PC-9 (cell line): ENCODE data around the gene RYR2. TPM values are rescaled to one million over a fixed set of nuclear protein-coding genes. Genes with fewer than 3 reads are reported as not detected.

Experiments used
- BruUV-seq: library from RNA; stranded (reverse); fragments of 400-500 nt; replicated peaks from 2 replicates; lab custom pipeline; 2021; lab: Mats Ljungman, UMichigan
- CTCF ChIA-PET: fragments of 300-600 bp; sonication (Branson Sonifier 250); formaldehyde crosslinking; loops from one replicate; lab custom pipeline; 2022; ENCODE audit warnings: antibody characterized with exemption; lab: Charles Lee
- POLR2A ChIA-PET: fragments of 300-600 bp; sonication (Branson Sonifier 250); formaldehyde crosslinking; loops from one replicate; lab custom pipeline; 2022; ENCODE audit warnings: antibody characterized with exemption; ENCODE audit not compliant: unreplicated experiment; lab: Charles Lee
- DNase-seq, 2 experiments: peaks; one replicate each; pipeline versions ENCODE4 v3.0.0 to v3.0.0-alpha.2; 2015 to 2022; ENCODE audit warnings: mixed read lengths in 1 of 2
- H2AFZ ChIP-seq: fragments of 200-600 bp; sonication (generic); 2 replicates; pipeline ENCODE4 v1.8.1; 2017; ENCODE audit warnings: antibody characterized with exemption
- H3F3A ChIP-seq: fragments of 200-600 bp; sonication (generic); 2 replicates; pipeline ENCODE4 v1.8.1; 2017; ENCODE audit warnings: antibody characterized with exemption, mild to moderate bottlenecking, low read depth; ENCODE audit not compliant: insufficient read depth
- H3K27ac ChIP-seq: fragments of 200-600 bp; sonication (generic); 2 replicates; pipeline ENCODE4 v1.6.1; 2016; ENCODE audit warnings: mixed run types
- H3K27me3 ChIP-seq: fragments of 200-600 bp; sonication (generic); 2 replicates; pipeline ENCODE4 v1.6.1; 2016; ENCODE audit warnings: low read depth, mixed run types; ENCODE audit not compliant: insufficient read depth
- H3K36me3 ChIP-seq: fragments of 200-600 bp; sonication (generic); 2 replicates; pipeline ENCODE4 v1.6.1; 2016; ENCODE audit warnings: low read depth, mixed run types
- H3K4me1 ChIP-seq: fragments of 200-600 bp; sonication (generic); replicated peaks from 2 replicates; pipeline ENCODE4 v1.6.1; 2016; ENCODE audit warnings: mixed run types; ENCODE audit not compliant: insufficient read depth
- H3K4me2 ChIP-seq: fragments of 200-600 bp; sonication (generic); 2 replicates; pipeline ENCODE4 v1.6.1; 2017; ENCODE audit warnings: mixed run types
- H3K4me3 ChIP-seq: fragments of 200-600 bp; sonication (generic); 2 replicates; pipeline ENCODE4 v1.6.1; 2016; ENCODE audit warnings: mixed run types
- H3K79me2 ChIP-seq: fragments of 200-600 bp; sonication (generic); 2 replicates; pipeline ENCODE4 v1.6.1; 2017; ENCODE audit warnings: low read depth, mixed run types
- H3K9me2 ChIP-seq: fragments of 200-600 bp; sonication (generic); 2 replicates; pipeline ENCODE4 v1.8.1; 2017; ENCODE audit warnings: mild to moderate bottlenecking; ENCODE audit not compliant: insufficient read depth
- H3K9me3 ChIP-seq: fragments of 200-600 bp; sonication (generic); 2 replicates; pipeline ENCODE4 v1.8.1; 2016; ENCODE audit warnings: low read depth; ENCODE audit not compliant: insufficient read depth
- H4K20me1 ChIP-seq: fragments of 200-600 bp; sonication (generic); 2 replicates; pipeline ENCODE4 v1.8.1; 2017; ENCODE audit not compliant: insufficient read depth
- EZH2 ChIP-seq: fragments of 200-600 bp; sonication (generic); IDR thresholded peaks from 2 replicates; pipeline ENCODE4 v1.8.0; 2017; ENCODE audit warnings: antibody characterized with exemption, low read depth
- intact Hi-C: fragments of 100-400 bp; cut with micrococcal nuclease; formaldehyde crosslinking; loops from one replicate; pipeline ENCODE4 v1.10.0; 2022; ENCODE audit not compliant: unreplicated experiment
- total RNA-seq: library from RNA; stranded (reverse); gene quantifications from 2 replicates; pipeline ENCODE4 v1.2.3, GENCODE V29; 2021
- TF ChIP-seq, protein P1 (sequence below): fragments of 200-600 bp; sonication (generic); conservative IDR thresholded peaks from 2 replicates; pipeline ENCODE4 v1.6.1; 2017; ENCODE audit warnings: mixed run types, antibody characterized with exemption, mild to moderate bottlenecking, moderate library complexity

The RYR2 gene
- total RNA-seq, 1 experiment from 2014 or later, result not detected

DNA sequence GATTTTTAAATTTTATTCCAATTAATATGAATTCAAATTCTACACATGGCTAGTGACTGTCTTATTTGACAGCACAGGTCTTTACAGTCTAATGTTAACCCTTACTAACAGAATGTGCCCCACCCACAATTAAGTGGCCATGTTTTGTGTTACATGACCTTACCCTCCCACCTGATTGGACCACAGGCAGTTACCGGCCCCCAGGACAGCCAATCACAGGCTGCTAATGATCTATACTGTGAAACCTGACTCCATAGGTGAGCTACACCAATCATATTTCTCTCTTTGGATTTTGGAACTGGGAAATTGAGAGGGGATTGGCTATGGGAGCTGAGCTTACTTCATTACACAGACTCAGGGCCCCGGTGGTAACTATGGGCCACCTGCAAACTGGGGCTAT lies 821.2 kb downstream of the RYR2 start:
- no peaks in the 10 kb centered on the region for H3K9me2 ChIP-seq
- H3K4me3 ChIP-seq, result no peak overlapping the region
- H3K4me2 ChIP-seq, result no peak overlapping the region
- no peaks in the 10 kb centered on the region for H3K36me3 ChIP-seq
- no peak for DNase-seq
- ChIA-PET POLR2A (interaction anchor here (0.7 kb wide), 1 partner anchor 233 kb away, joined by 3 read pairs; no protein-coding TSS in a partner anchor), CTCF (no interaction called here)
- no peaks in the 10 kb centered on the region for H3F3A ChIP-seq
- no peak for TF ChIP-seq EZH2
- TF ChIP-seq, protein P1, sequence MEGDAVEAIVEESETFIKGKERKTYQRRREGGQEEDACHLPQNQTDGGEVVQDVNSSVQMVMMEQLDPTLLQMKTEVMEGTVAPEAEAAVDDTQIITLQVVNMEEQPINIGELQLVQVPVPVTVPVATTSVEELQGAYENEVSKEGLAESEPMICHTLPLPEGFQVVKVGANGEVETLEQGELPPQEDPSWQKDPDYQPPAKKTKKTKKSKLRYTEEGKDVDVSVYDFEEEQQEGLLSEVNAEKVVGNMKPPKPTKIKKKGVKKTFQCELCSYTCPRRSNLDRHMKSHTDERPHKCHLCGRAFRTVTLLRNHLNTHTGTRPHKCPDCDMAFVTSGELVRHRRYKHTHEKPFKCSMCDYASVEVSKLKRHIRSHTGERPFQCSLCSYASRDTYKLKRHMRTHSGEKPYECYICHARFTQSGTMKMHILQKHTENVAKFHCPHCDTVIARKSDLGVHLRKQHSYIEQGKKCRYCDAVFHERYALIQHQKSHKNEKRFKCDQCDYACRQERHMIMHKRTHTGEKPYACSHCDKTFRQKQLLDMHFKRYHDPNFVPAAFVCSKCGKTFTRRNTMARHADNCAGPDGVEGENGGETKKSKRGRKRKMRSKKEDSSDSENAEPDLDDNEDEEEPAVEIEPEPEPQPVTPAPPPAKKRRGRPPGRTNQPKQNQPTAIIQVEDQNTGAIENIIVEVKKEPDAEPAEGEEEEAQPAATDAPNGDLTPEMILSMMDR, result no peak
- H2AFZ ChIP-seq, result no peak overlapping the region
- no peaks in the 10 kb centered on the region for H3K9me3 ChIP-seq
- H3K27me3 ChIP-seq, result no peaks in the 10 kb centered on the region
- no peaks in the 10 kb centered on the region for H3K4me1 ChIP-seq
- H3K27ac ChIP-seq, result no peak overlapping the region
- intact Hi-C loops, result no loop called here
- no peaks in the 10 kb centered on the region for H3K79me2 ChIP-seq
- BruUV-seq, result no TSS peak
- H4K20me1 ChIP-seq, result no peaks in the 10 kb centered on the region

DNA sequence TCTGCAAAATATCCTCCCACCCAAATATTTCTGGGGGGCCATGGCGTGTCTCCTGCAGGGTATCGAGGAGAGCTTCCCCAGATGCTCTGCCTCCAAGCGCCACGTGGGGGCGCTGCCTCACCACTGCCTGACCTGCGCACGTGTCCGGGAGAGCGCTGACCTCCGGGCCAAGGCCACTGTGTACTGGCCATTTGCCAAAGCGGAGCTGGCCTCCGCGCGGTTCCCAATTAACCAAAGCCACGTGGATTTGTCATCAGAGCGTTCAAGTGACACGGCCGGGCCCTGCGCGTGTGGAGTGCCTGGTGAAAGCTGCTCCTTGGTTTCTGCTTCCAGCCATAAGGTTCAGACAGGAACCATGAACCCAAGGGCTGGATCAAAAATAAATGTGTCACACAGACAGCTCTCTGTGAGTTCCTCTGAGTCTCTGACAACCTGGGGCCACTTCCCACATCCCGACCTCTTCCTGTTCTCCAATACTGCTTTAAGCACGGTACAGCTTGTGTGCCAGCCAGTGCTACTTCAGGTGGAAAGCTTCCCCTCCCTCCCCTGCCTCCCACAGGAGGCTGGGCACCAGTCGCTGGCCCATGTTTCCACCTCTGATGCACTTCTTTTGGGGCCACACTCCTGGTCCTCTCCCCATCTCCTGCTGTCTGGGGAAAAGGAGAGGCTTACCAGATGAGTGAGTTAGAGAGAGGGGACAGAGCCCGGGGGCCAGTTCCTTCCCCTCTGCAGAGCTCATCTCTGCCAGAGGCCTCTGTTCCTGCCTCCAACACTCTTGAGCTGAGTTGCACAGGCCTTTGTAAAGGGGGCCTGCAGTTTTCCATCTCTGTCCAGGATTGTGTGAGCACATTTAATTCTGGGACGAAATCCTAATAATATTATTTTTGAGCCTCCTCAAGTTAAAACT lies 822.6 kb downstream of the RYR2 start:
- Histone ChIP-seq H3K27me3 (no peaks in the 10 kb centered on the region), H3F3A (no peaks in the 10 kb centered on the region), H3K9me2 (no peaks in the 10 kb centered on the region), H3K4me3 (no peak overlapping the region), H3K9me3 (no peaks in the 10 kb centered on the region), H3K79me2 (no peaks in the 10 kb centered on the region), H3K4me1 (no peaks in the 10 kb centered on the region), H2AFZ (no peak overlapping the region), H3K4me2 (no peak overlapping the region), H4K20me1 (no peaks in the 10 kb centered on the region), H3K27ac (no peak overlapping the region), H3K36me3 (no peaks in the 10 kb centered on the region)
- TF ChIP-seq EZH2, result no peak
- TF ChIP-seq, protein P1, result peak; percentile 62
- CTCF ChIA-PET, result no interaction called here
- peak in 1 of 2 experiments; percentile 14 for DNase-seq
- intact Hi-C loops, result no loop called here
- POLR2A ChIA-PET, result no interaction called here
- BruUV-seq, result no TSS peak

DNA sequence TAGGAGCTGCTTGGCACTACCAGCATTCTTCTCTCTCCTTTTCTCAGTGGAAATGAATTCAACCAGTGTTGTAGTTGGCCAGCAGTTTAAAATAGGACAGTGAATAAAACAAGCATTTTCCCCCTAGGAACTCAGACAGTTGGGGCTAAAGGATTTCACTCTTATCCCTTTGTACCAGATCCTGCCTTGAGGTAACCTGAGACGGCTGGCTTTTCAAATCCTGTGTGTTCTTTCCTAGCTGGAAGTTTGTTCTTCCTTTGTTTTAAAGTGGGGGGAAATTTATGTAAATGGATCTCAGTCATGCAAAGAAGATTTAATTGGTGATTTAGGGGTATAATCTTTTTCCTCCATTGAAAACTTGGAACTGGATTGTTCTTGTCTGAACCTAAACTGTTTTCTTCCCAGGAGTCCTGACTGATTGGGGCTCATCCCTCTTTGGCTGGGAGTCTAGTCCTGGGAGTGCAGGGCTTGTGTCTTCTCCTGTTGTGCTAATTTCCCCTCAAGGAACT lies 825.5 kb downstream of the RYR2 start:
- Histone ChIP-seq H3K27ac (no peak overlapping the region), H2AFZ (no peak overlapping the region), H3K9me2 (no peaks in the 10 kb centered on the region), H3K4me2 (no peak overlapping the region), H3K79me2 (no peaks in the 10 kb centered on the region), H3K27me3 (no peaks in the 10 kb centered on the region), H3F3A (no peaks in the 10 kb centered on the region), H3K9me3 (no peaks in the 10 kb centered on the region), H4K20me1 (no peaks in the 10 kb centered on the region), H3K36me3 (no peaks in the 10 kb centered on the region), H3K4me1 (no peaks in the 10 kb centered on the region), H3K4me3 (no peak overlapping the region)
- ChIA-PET CTCF (no interaction called here), POLR2A (no interaction called here)
- no peak for TF ChIP-seq EZH2
- TF ChIP-seq, protein P1, result no peak
- intact Hi-C loops, result no loop called here
- DNase-seq, result no peak
- no TSS peak for BruUV-seq
